A673 (cell line): ENCODE measurements around the gene CD79A. TPM values are rescaled to one million over a fixed set of nuclear protein-coding genes. Genes with fewer than 3 reads are reported as not detected.

Source experiments
- BruUV-seq: library from RNA; stranded (reverse); fragments of 400-500 nt; replicated peaks from 2 replicates; lab custom pipeline; 2021; lab: Mats Ljungman, UMichigan
- CTCF ChIA-PET: fragments of 300-600 bp; sonication (Branson Sonifier 250); formaldehyde crosslinking; loops from one replicate; lab custom pipeline; 2022; ENCODE audit warnings: antibody characterized with exemption; lab: Charles Lee
- POLR2A ChIA-PET: fragments of 300-600 bp; sonication (Branson Sonifier 250); formaldehyde crosslinking; loops from one replicate; lab custom pipeline; 2022; ENCODE audit warnings: antibody characterized with exemption; ENCODE audit not compliant: low non-redundant PET; lab: Charles Lee
- DNase-seq: peaks from one replicate; pipeline ENCODE4 v3.0.0-alpha.2; 2015; ENCODE audit warnings: low spot score
- H3K27ac ChIP-seq: fragments of 200-600 bp; sonication (generic); 2 replicates; pipeline ENCODE4 v1.5.1; 2016; ENCODE audit warnings: mixed run types, low read depth, mild to moderate bottlenecking, mixed read lengths, antibody characterized with exemption, low read length; ENCODE audit not compliant: poor library complexity, severe bottlenecking
- H3K27me3 ChIP-seq: fragments of 200-600 bp; sonication (generic); replicated peaks from 2 replicates; pipeline ENCODE4 v1.6.1; 2017; ENCODE audit warnings: mixed run types, low read depth, mild to moderate bottlenecking, mixed read lengths, antibody characterized with exemption, low read length; ENCODE audit not compliant: insufficient read depth, poor library complexity
- H3K36me3 ChIP-seq: fragments of 200-600 bp; sonication (generic); 2 replicates; pipeline ENCODE4 v1.6.1; 2016; ENCODE audit warnings: mixed run types, mild to moderate bottlenecking, mixed read lengths, antibody characterized with exemption, low read length; ENCODE audit not compliant: insufficient read depth, poor library complexity, severe bottlenecking
- H3K4me1 ChIP-seq: fragments of 200-600 bp; sonication (generic); 2 replicates; pipeline ENCODE4 v1.6.1; 2017; ENCODE audit warnings: mixed run types, mild to moderate bottlenecking, mixed read lengths, antibody characterized with exemption, low read length; ENCODE audit not compliant: insufficient read depth, poor library complexity, severe bottlenecking
- H3K4me3 ChIP-seq: fragments of 200-600 bp; sonication (generic); 2 replicates; pipeline ENCODE4 v1.5.1; 2016; ENCODE audit warnings: low read depth, mixed run types, mild to moderate bottlenecking, mixed read lengths, low read length; ENCODE audit not compliant: poor library complexity, severe bottlenecking
- H3K9me3 ChIP-seq: fragments of 200-600 bp; sonication (generic); 2 replicates; pipeline ENCODE4 v1.6.1; 2016; ENCODE audit warnings: mixed run types, low read depth, mild to moderate bottlenecking, mixed read lengths, antibody characterized with exemption, low read length; ENCODE audit not compliant: poor library complexity, severe bottlenecking
- CTCF ChIP-seq: fragments of 300-800, 200-600 bp; sonication (generic); conservative IDR thresholded peaks from 2 replicates; pipeline ENCODE4 v1.5.1; 2017; ENCODE audit warnings: low read depth, mild to moderate bottlenecking, antibody characterized with exemption, low read length, moderate library complexity, mixed read lengths
- EZH2 ChIP-seq: fragments of 200-600 bp; sonication (generic); IDR thresholded peaks from 2 replicates; pipeline ENCODE4 v1.6.1; 2017; ENCODE audit warnings: borderline replicate concordance, low read depth, mild to moderate bottlenecking, mixed read lengths, antibody characterized with exemption, low read length; ENCODE audit not compliant: poor library complexity, severe bottlenecking
- intact Hi-C: fragments of 100-400 bp; cut with micrococcal nuclease; formaldehyde crosslinking; loops from one replicate; pipeline ENCODE4 v1.10.0; 2022; ENCODE audit not compliant: unreplicated experiment
- total RNA-seq: library from RNA; stranded (reverse); gene quantifications from 2 replicates; pipeline ENCODE4 v1.2.3, GENCODE V29; 2021

Gene CD79A
- total RNA-seq, 1 experiment from 2014 or later = 17.8 TPM

GRCh38 chr19:41896581-41896942, 19.5 kb downstream of the CD79A start:
- H3K9me3 ChIP-seq = no peaks in the 10 kb centered on the region
- no peaks in the 10 kb centered on the region for H3K4me1 ChIP-seq
- no peak for TF ChIP-seq CTCF
- no peak for TF ChIP-seq EZH2
- BruUV-seq = no TSS peak
- H3K27me3 ChIP-seq = no peaks in the 10 kb centered on the region
- intact Hi-C loops = no loop called here
- ChIA-PET POLR2A (no interaction called here), CTCF (no interaction called here)
- peaks cover 63% of the 10 kb centered on the region for H3K36me3 ChIP-seq
- no peak overlapping the region for H3K27ac ChIP-seq
- no peak for DNase-seq
- H3K4me3 ChIP-seq = no peak overlapping the region

GRCh38 chr19:41897181-41897580, 20.1 kb downstream of the CD79A start:
- H3K4me1 ChIP-seq = no peaks in the 10 kb centered on the region
- peaks cover 63% of the 10 kb centered on the region for H3K36me3 ChIP-seq
- no peak overlapping the region for H3K27ac ChIP-seq
- H3K9me3 ChIP-seq = no peaks in the 10 kb centered on the region
- TF ChIP-seq EZH2 = no peak
- no peaks in the 10 kb centered on the region for H3K27me3 ChIP-seq
- POLR2A ChIA-PET = no interaction called here
- DNase-seq = no peak
- no peak overlapping the region for H3K4me3 ChIP-seq
- CTCF ChIA-PET = interaction anchor here (0.5 kb wide), 2 partner anchors 199 to 244 kb away, joined by 3 to 4 read pairs; no protein-coding TSS in a partner anchor
- BruUV-seq = no TSS peak
- intact Hi-C loops = no loop called here

GRCh38 chr19:41897820-41898219, 20.7 kb downstream of the CD79A start:
- H3K27me3 ChIP-seq = no peaks in the 10 kb centered on the region
- CTCF ChIA-PET = no interaction called here
- BruUV-seq = no TSS peak
- H3K4me1 ChIP-seq = no peaks in the 10 kb centered on the region
- intact Hi-C loops = no loop called here
- peaks cover 62% of the 10 kb centered on the region for H3K36me3 ChIP-seq
- TF ChIP-seq EZH2 (no peak), CTCF (no peak)
- POLR2A ChIA-PET = no interaction called here
- no peak overlapping the region for H3K4me3 ChIP-seq
- H3K27ac ChIP-seq = no peak overlapping the region
- no peak for DNase-seq
- H3K9me3 ChIP-seq = no peaks in the 10 kb centered on the region

- POLR2A ChIA-PET = no interaction called here
- intact Hi-C loops = no loop called here
- Histone ChIP-seq H3K27me3 (no peaks in the 10 kb centered on the region), H3K9me3 (no peaks in the 10 kb centered on the region), H3K4me1 (no peaks in the 10 kb centered on the region), H3K4me3 (no peak overlapping the region), H3K36me3 (peaks cover 64% of the 10 kb centered on the region), H3K27ac (no peak overlapping the region)
- TF ChIP-seq EZH2 (no peak), CTCF (no peak)
- no peak for DNase-seq
- no TSS peak for BruUV-seq
- CTCF ChIA-PET = no interaction called here
Measured at GRCh38 chr19:41898235-41898634, 21.2 kb downstream of the CD79A start.
